Liver (tissue), 9 donors: ENCODE measurements around the gene SPAG8. TPM values are rescaled to one million over a fixed set of nuclear protein-coding genes. Genes with fewer than 3 reads are reported as not detected.
A peak's percentile ranks its signal among the peaks of the same experiment; 100 is the strongest.

Experiments used
- DNase-seq: peaks from one replicate; pipeline ENCODE4 v3.0.0-alpha.2; 2017; ENCODE audit warnings: low spot score
- H3K27ac ChIP-seq, 2 donors: one replicate each; pipeline ENCODE4 v1.7.0; 2013; ENCODE audit warnings: inconsistent platforms in 2 of 2, low read length in 2 of 2, control low read depth in 1 of 2, low read depth in 1 of 2, mild to moderate bottlenecking in 1 of 2
- H3K27me3 ChIP-seq, 4 donors: one replicate each; pipeline versions ENCODE4 v1.6.1 to v1.7.0; 2013; ENCODE audit warnings: low read length in 3 of 4, inconsistent platforms in 1 of 4, mild to moderate bottlenecking in 1 of 4, moderate library complexity in 1 of 4; ENCODE audit not compliant: control insufficient read depth in 4 of 4, insufficient read depth in 4 of 4
- H3K36me3 ChIP-seq, 4 donors: one replicate each; pipeline versions ENCODE4 v1.6.1 to v1.7.0; 2013; ENCODE audit warnings: low read length in 3 of 4, mild to moderate bottlenecking in 3 of 4, low read depth in 1 of 4, moderate library complexity in 1 of 4; ENCODE audit not compliant: control insufficient read depth in 4 of 4, insufficient read depth in 3 of 4
- H3K4me1 ChIP-seq, 4 donors: one replicate each; pipeline versions ENCODE4 v1.6.1 to v1.7.0; 2013; ENCODE audit warnings: low read length in 3 of 4, mild to moderate bottlenecking in 3 of 4, moderate library complexity in 1 of 4; ENCODE audit not compliant: control insufficient read depth in 4 of 4, insufficient read depth in 4 of 4
- H3K4me3 ChIP-seq, 3 donors: one replicate each; pipeline versions ENCODE4 v1.6.1 to v1.7.0; 2013; ENCODE audit warnings: low read length in 3 of 3, control low read depth in 1 of 3, low read depth in 1 of 3, mild to moderate bottlenecking in 1 of 3
- H3K9ac ChIP-seq, 2 donors: one replicate each; pipeline ENCODE4 v1.7.0; 2013; ENCODE audit warnings: low read length in 2 of 2, mild to moderate bottlenecking in 2 of 2, moderate library complexity in 2 of 2, control low read depth in 1 of 2, low read depth in 1 of 2
- H3K9me3 ChIP-seq, 4 donors: one replicate each; pipeline versions ENCODE4 v1.6.1 to v1.7.0; 2013; ENCODE audit warnings: low read length in 3 of 4; ENCODE audit not compliant: control insufficient read depth in 4 of 4
- EGR1 ChIP-seq, 2 donors: IDR thresholded peaks; 2 replicates each; pipeline ENCODE4 v1.6.1; 2016 to 2018; ENCODE audit warnings: antibody characterized with exemption in 2 of 2, low read depth in 2 of 2
- FOXA1 ChIP-seq: IDR thresholded peaks from 2 replicates; pipeline ENCODE4 v1.6.1; 2016; ENCODE audit warnings: antibody characterized with exemption
- FOXA2 ChIP-seq: IDR thresholded peaks from 2 replicates; pipeline ENCODE4 v1.6.1; 2016; ENCODE audit warnings: antibody characterized with exemption
- GABPA ChIP-seq, 2 donors: IDR thresholded peaks in 1 of 2; conservative IDR thresholded peaks in 1 of 2; 2 replicates each; pipeline ENCODE4 v1.6.1; 2016; ENCODE audit warnings: antibody characterized with exemption in 2 of 2, mild to moderate bottlenecking in 1 of 2, moderate library complexity in 1 of 2
- HNF4A ChIP-seq, 2 donors: conservative IDR thresholded peaks; 2 replicates each; pipeline ENCODE4 v1.6.1; 2016; ENCODE audit warnings: antibody characterized with exemption in 2 of 2, mild to moderate bottlenecking in 2 of 2
- HNF4G ChIP-seq: IDR thresholded peaks from 2 replicates; pipeline ENCODE4 v1.6.1; 2016; ENCODE audit warnings: antibody characterized with exemption
- JUND ChIP-seq, 2 donors: IDR thresholded peaks; 2 replicates each; pipeline ENCODE4 v1.6.1; 2016; ENCODE audit warnings: antibody characterized with exemption in 2 of 2
- NR2F2 ChIP-seq: IDR thresholded peaks from 2 replicates; pipeline ENCODE4 v1.6.1; 2016; ENCODE audit warnings: antibody characterized with exemption
- RAD21 ChIP-seq, 2 donors: IDR thresholded peaks; 2 replicates each; pipeline ENCODE4 v1.6.1; 2016; ENCODE audit warnings: antibody characterized with exemption in 2 of 2, mild to moderate bottlenecking in 2 of 2
- RXRA ChIP-seq, 2 donors: IDR thresholded peaks; 2 replicates each; pipeline ENCODE4 v1.6.1; 2017 to 2018; ENCODE audit warnings: antibody characterized with exemption in 2 of 2, mild to moderate bottlenecking in 1 of 2
- SP1 ChIP-seq: IDR thresholded peaks from 2 replicates; pipeline ENCODE4 v1.6.1; 2018; ENCODE audit warnings: antibody characterized with exemption, mild to moderate bottlenecking
- TAF1 ChIP-seq: conservative IDR thresholded peaks from 2 replicates; pipeline ENCODE4 v1.6.1; 2016; ENCODE audit warnings: antibody characterized with exemption, mild to moderate bottlenecking
- YY1 ChIP-seq: IDR thresholded peaks from 2 replicates; pipeline ENCODE4 v1.6.1; 2016; ENCODE audit warnings: antibody characterized with exemption, mild to moderate bottlenecking
- WGBS: extraction: QIAGEN DNeasy Blood & Tissue Kit; methylation state at CpG from one replicate; pipeline ENCODE4 v1.1.7; 2013; 5-methylcytosine and 5-hydroxymethylcytosine counted together
- polyA plus RNA-seq, 2 donors: library from polyadenylated mRNA; stranded (reverse) in 1 of 2; unstranded in 1 of 2; fragments of 200-250 nt in 1 of 2; fragments of >200 nt in 1 of 2; fragmentation: Nextera tagmentation in 1 of 2; extraction: Ambion mirVana in 1 of 2; gene quantifications; one replicate each; pipeline versions ENCODE4 v1.2.1 to v1.2.3, GENCODE V29; 2013 to 2015
- total RNA-seq, 2 donors: library from RNA; depleted of rRNA; stranded (reverse); fragments of >200 nt; gene quantifications; one replicate each; pipeline ENCODE4 v1.2.3, GENCODE V29; 2014
- TF ChIP-seq, protein P1 (sequence below): IDR thresholded peaks from 2 replicates; pipeline ENCODE4 v1.6.1; 2016; ENCODE audit warnings: antibody characterized with exemption
- TF ChIP-seq, protein P2 (sequence below): IDR thresholded peaks from 2 replicates; pipeline ENCODE4 v1.6.1; 2016; ENCODE audit warnings: antibody characterized with exemption
- TF ChIP-seq, protein P3 (sequence below): fragments of 150-350 bp; IDR thresholded peaks from 2 replicates; pipeline ENCODE4 v1.5.1; 2017; ENCODE audit warnings: improper control_type of control experiment, low read depth, low read length; ENCODE audit not compliant: missing input control
- TF ChIP-seq, protein P4 (sequence below): IDR thresholded peaks from 2 replicates; pipeline ENCODE4 v1.6.1; 2016; ENCODE audit warnings: antibody characterized with exemption, mild to moderate bottlenecking
- donor health status: healthy.
- donor health status: healthy.
- donor health status: healthy.
- donor health status: healthy.
- donor health status: healthy.

Gene SPAG8
- total and polyA plus RNA-seq, 4 donors = 0.14 to 0.56 (median 0.19) TPM

DNA sequence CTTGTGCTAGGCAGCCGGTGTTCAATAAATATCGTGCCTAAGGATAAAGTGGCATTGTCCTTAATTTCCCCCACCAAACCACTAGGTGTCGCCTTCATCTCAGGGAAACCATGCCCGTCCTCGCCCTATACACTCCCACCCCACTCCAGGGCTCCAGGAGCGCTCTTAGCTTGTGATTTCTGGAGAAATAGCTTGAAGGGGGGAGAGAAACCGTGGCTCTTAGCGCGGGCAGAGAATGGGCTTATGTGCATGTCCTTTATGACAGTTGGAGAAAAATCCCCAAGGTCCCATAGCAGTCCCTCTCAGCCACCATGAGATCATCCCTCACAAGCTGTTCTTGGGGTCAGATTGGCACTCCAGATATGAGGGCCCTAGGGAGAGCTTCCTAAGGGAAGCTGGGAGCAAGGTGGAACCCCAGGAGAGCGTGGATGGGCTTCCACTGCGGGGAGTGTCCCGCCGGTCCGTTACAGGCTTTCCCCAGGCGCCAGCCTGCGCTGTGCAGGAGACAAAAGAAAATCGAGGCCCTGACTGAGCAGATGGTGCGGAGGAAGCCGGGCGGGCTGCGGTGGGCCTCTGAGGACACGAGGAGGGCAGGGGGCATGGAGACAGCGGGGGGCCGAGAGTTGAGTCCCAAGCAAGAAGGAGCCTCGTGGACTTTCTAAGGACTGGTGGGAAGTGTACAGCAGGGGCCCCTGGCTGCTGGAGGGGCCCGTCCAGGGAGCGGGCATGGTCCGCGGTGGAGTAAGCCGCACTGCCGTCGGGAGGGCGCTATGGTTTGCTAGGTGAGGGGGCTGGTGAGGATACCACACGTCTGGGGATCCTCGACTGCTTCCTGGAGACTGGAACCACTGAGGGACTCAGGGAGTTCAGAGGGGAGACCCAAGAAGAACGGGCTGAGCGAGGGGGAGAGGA is 21.4 kb downstream of the SPAG8 start:
- H3K36me3 ChIP-seq = no peaks in the 10 kb centered on the region
- peak; percentile 66 for DNase-seq
- peaks cover 0 to 23% (median 12%) of the 10 kb centered on the region in 4 donors for H3K4me1 ChIP-seq
- WGBS = 61% methylated on average over 37 of the region's 37 CpGs
- no peak for TF ChIP-seq FOXA2
- TF ChIP-seq, protein P1, sequence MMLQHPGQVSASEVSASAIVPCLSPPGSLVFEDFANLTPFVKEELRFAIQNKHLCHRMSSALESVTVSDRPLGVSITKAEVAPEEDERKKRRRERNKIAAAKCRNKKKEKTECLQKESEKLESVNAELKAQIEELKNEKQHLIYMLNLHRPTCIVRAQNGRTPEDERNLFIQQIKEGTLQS = no peak
- TF ChIP-seq, protein P2, sequence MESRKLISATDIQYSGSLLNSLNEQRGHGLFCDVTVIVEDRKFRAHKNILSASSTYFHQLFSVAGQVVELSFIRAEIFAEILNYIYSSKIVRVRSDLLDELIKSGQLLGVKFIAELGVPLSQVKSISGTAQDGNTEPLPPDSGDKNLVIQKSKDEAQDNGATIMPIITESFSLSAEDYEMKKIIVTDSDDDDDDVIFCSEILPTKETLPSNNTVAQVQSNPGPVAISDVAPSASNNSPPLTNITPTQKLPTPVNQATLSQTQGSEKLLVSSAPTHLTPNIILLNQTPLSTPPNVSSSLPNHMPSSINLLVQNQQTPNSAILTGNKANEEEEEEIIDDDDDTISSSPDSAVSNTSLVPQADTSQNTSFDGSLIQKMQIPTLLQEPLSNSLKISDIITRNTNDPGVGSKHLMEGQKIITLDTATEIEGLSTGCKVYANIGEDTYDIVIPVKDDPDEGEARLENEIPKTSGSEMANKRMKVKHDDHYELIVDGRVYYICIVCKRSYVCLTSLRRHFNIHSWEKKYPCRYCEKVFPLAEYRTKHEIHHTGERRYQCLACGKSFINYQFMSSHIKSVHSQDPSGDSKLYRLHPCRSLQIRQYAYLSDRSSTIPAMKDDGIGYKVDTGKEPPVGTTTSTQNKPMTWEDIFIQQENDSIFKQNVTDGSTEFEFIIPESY = no peak
- TF ChIP-seq RXRA (IDR thresholded peaks at IDR 0.05) = peak in 1 of 2 donors; percentile 34
- TF ChIP-seq, protein P3, sequence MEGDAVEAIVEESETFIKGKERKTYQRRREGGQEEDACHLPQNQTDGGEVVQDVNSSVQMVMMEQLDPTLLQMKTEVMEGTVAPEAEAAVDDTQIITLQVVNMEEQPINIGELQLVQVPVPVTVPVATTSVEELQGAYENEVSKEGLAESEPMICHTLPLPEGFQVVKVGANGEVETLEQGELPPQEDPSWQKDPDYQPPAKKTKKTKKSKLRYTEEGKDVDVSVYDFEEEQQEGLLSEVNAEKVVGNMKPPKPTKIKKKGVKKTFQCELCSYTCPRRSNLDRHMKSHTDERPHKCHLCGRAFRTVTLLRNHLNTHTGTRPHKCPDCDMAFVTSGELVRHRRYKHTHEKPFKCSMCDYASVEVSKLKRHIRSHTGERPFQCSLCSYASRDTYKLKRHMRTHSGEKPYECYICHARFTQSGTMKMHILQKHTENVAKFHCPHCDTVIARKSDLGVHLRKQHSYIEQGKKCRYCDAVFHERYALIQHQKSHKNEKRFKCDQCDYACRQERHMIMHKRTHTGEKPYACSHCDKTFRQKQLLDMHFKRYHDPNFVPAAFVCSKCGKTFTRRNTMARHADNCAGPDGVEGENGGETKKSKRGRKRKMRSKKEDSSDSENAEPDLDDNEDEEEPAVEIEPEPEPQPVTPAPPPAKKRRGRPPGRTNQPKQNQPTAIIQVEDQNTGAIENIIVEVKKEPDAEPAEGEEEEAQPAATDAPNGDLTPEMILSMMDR = peak; percentile 96
- TF ChIP-seq RAD21 (IDR thresholded peaks at IDR 0.05) = peak; percentile 99 to 100
- TF ChIP-seq EGR1 (IDR thresholded peaks at IDR 0.05; ENCODE audit: low read depth in 2 of 2) = no peak
- no peak for TF ChIP-seq FOXA1
- peak; percentile 4 to 9 for TF ChIP-seq HNF4A (conservative IDR thresholded peaks at IDR 0.05)
- peak overlapping the region in 1 of 2 donors; percentile 34 for H3K9ac ChIP-seq
- no peaks in the 10 kb centered on the region for H3K9me3 ChIP-seq
- H3K4me3 ChIP-seq = peak overlapping the region in 1 of 3 donors; percentile 60
- no peaks in the 10 kb centered on the region for H3K27me3 ChIP-seq
- no peak overlapping the region for H3K27ac ChIP-seq

DNA sequence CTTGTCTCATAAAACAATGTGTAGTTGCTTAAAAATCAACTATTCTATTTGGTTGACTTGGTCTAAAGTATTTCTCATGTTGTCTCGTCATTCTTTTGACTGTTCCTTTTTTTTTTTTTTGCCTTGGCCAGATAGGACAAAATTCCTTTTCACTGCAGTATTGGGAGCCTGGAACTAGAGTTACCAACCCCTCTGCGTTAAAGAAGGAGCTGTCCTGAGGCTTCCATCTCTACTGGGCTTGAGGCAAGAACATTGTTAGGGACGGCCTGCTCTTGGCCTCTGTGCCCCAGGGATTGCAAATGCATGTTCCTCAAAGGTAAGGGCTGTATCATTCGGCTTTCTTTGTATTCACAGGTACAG is 22.1 kb downstream of the SPAG8 start:
- H3K27ac ChIP-seq = no peak overlapping the region
- WGBS = 31% methylated on average over 4 of the region's 4 CpGs

More for the DNA sequence above, 22.1 kb downstream of the SPAG8 start:
- Histone ChIP-seq H3K36me3 (no peaks in the 10 kb centered on the region), H3K9me3 (no peaks in the 10 kb centered on the region), H3K9ac (no peak overlapping the region), H3K4me1 (peaks cover 0 to 23% (median 12%) of the 10 kb centered on the region in 4 donors), H3K4me3 (no peak overlapping the region), H3K27me3 (no peaks in the 10 kb centered on the region)
- DNase-seq = no peak
- TF ChIP-seq NR2F2 = no peak
- no peak for TF ChIP-seq JUND (IDR thresholded peaks at IDR 0.05)
- TF ChIP-seq FOXA2 = no peak
- no peak for TF ChIP-seq TAF1
- TF ChIP-seq HNF4G = no peak
- no peak for TF ChIP-seq GABPA (IDR thresholded peaks at IDR 0.05 in 1 of 2, conservative IDR thresholded peaks at IDR 0.05 in 1 of 2)
- no peak for TF ChIP-seq YY1
- no peak for TF ChIP-seq RAD21 (IDR thresholded peaks at IDR 0.05)
- TF ChIP-seq, protein P4, sequence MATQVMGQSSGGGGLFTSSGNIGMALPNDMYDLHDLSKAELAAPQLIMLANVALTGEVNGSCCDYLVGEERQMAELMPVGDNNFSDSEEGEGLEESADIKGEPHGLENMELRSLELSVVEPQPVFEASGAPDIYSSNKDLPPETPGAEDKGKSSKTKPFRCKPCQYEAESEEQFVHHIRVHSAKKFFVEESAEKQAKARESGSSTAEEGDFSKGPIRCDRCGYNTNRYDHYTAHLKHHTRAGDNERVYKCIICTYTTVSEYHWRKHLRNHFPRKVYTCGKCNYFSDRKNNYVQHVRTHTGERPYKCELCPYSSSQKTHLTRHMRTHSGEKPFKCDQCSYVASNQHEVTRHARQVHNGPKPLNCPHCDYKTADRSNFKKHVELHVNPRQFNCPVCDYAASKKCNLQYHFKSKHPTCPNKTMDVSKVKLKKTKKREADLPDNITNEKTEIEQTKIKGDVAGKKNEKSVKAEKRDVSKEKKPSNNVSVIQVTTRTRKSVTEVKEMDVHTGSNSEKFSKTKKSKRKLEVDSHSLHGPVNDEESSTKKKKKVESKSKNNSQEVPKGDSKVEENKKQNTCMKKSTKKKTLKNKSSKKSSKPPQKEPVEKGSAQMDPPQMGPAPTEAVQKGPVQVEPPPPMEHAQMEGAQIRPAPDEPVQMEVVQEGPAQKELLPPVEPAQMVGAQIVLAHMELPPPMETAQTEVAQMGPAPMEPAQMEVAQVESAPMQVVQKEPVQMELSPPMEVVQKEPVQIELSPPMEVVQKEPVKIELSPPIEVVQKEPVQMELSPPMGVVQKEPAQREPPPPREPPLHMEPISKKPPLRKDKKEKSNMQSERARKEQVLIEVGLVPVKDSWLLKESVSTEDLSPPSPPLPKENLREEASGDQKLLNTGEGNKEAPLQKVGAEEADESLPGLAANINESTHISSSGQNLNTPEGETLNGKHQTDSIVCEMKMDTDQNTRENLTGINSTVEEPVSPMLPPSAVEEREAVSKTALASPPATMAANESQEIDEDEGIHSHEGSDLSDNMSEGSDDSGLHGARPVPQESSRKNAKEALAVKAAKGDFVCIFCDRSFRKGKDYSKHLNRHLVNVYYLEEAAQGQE = no peak
- TF ChIP-seq, protein P1 = no peak
- TF ChIP-seq, protein P2 = no peak
- TF ChIP-seq EGR1 (IDR thresholded peaks at IDR 0.05; ENCODE audit: low read depth in 2 of 2) = no peak
- TF ChIP-seq RXRA (IDR thresholded peaks at IDR 0.05) = no peak
- no peak for TF ChIP-seq SP1
